GM21381 (cell line): ENCODE data around the gene FAM78A.
A peak's percentile ranks its signal among the peaks of the same experiment; 100 is the strongest.
"Not testable (repeated sequence)": the region's sequence is repeated elsewhere in the genome, so short reads cannot be mapped to it uniquely, and the experiment has no call there.

Experiments used
- ATAC-seq: cut with Tn5 transposase; IDR thresholded peaks from one replicate; pipeline ENCODE4 v1.9.1; 2021; ENCODE audit warnings: mild to moderate bottlenecking, moderate library complexity; ENCODE audit not compliant: unreplicated experiment

FAM78A gene

GRCh38 chr9:131282688-131283422 is 6.5 kb upstream of the FAM78A start:
- ATAC-seq = no peak

DNA sequence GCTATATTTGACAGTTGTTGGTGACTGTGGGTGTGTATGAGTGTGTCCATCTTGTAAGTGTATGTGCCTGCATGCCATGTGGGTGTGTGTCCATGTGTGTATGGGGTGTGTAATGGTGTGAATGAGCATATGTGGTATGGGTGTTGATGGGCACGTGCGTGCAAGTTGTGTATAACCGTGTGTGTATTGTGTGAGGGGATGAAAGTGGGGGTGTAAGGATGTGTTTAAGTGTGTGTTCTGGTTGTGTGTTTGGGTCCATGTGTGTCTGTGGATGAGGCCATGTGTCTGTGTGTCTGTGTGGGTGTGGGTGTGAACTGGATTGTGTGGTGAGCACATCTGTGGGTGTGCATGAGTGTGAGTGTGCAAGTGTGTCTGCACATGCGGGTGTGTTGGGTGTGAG is 5.9 kb upstream of the FAM78A start:
- ATAC-seq = no peak

DNA sequence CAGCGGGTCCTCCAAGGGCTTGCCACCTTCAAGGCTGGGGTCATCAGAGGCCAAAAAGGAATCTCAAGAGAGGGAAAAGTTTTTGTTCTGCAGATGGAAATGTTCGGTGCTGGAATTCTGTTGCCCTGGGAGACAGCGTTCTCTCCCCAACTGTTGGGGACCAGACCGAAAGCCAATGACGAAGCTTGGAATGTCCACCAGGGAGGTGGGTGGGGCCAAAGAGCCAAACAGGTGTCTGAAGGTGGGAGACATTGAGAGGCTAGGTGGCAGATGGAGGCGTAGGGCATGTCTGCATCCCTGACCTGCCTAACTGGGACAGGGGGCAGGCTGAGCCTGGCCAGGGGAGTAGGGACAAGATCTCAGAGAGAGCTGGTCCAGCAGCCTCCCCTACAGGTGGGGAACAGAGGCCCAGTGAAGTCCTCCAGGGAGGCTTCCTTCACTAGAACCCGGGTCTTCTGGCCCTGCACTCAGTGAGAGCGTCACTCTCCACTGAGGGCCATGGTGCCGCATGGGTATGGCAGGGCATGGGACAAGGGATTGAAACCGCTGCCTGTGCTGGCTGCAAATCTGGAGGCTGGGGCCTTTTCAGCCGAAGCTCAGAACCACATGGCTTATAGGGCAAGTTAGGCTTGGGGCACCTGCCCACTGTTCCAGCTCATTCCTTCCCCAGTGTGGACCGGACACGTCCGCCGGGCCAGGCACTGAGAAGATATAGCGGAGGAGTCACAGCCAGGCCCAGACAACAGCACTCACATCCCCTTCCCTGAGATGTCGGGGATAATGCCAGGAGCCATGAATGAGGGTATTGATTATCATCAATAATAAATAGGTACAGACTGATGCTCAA is 5.0 kb upstream of the FAM78A start:
- no peak for ATAC-seq

DNA sequence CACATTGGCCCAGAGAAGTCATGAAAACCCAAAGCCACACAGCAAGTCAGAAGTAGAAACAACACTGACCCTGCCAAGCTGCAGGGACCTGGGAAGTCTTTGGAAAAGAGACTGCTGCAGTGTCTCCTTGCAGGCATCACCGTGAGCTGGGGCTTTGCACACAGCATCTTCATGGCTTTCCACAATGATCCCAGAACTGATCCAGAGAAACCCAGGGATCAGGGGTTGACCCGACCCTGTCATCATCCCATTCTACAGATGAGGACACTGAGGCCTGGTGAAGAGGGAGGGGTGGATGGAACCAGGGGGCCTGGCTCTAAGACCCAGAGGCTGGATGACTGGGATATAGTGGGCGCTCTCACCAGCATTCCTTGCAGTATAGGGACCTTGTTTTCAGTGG is 4.3 kb upstream of the FAM78A start:
- ATAC-seq = no peak

DNA sequence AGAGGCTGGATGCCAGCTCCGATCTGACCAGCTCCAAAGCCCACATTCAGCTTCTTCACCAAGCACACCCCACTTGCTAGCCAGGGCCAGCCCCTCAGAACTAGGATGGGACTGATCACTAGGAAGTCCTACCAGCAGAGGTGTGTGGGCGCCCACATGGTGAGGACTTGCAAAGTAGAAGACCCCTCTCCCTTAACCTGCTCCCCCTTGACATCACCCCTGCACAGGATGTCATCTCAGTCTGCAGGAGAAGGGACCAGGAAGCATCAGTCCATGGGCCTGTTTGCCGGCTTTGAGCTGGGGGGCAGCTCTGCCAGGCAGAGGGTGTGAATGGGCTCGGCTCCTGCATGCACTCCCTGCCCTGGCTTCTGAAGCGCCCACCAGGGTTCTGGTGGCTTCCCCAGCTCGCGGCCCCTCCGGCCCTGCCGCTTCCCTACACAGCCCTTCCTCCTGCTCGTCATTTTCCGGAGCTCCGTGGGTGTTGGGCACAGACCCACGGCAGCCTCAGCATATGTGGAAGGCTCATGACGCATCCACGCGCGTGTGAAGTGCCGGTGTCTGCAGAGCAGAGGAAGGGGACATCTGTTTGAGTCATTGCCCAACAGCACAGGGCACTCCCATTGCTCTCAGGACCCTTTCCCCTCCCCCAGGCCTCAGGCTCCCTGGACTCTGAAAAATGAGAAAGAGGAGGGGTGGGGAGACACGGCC is 3.7 kb upstream of the FAM78A start:
- ATAC-seq = no peak

DNA sequence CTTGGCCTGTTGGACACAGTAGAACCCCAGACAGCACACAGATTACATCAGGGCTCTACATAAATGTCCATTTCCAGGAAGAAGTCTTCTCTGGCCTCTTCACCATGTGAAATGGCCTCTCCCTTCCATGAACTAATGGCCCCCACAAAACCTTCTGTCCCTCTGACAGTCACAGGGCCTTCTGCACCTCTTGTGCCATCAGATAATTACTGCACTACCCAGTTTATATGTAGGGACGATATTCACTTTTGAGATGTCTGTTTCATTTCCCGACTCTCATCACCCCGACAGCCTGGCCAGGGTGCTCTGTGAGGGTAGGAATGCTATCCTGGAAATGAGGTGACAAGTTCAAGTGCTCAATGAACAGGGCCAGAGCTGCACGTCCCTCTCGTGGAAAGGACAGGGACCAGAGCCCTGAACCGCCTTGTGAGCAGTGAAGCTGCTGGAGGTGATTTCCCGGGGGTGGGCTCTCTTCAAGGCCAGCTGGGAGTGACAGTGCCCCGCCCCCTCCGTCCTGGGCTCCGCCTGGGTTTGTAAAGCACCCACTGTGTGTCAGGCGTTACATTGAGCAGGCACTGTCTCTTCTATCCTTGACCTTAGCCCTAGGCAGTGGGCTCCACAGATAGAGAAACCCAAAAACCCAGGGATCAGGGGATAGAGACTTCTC is 3.0 kb upstream of the FAM78A start:
- ATAC-seq = no peak

DNA sequence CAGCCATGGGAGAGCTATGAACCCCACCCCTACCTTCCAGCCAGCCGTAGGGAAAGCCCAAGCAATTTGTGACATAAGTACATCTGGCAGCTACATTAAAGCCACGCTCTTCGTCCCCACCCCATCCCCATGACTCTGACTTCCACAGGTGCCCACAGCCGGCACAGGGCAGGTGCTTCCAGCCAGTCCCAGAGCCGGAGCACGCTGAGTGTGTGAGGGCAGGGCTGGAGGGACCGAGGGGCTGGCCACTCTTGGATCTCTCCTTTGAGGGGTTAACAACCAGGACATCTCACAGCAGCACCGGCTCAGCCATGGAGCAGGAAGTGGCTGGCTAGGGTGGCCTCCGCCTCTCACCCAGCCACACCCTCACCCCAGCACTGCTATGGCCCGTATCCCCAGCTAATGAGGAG is 2.4 kb upstream of the FAM78A start:
- no peak for ATAC-seq

- peak; percentile 21 for ATAC-seq
These were observed 1.8 kb upstream of the FAM78A start for GRCh38 chr9:131277910-131278701.

DNA sequence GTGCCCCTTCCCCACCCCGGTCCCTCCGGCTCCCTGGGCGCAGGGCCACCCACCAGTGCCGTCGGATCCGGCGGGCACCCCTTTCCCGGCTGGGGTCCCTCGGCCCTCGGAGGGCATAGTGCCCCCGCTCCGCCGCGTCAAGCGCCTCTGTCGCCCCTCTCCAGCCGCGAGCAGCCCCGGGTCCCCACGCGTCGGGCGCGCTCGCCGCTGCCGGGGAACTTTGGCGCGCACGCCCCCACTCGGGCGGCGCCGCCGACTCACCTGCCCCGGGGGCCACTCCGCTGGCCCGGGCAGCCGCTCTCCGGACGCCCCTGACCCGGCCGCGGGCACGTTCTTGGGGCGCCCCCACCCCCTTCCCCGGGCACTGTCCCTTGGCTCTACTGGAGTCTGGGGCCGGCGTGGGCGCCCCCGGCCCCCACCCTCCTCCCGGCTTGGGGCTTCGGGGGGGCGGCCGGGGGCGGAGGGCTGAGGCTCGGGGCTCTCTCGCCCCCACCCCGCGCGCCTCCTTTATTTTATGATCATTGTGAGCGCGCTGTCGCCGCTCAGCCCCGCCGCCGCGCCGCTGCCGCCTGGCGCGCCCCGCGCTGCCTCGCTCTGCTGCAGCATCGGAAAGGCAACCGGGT is 1.1 kb upstream of the FAM78A start:
- ATAC-seq = peak; percentile 7

DNA sequence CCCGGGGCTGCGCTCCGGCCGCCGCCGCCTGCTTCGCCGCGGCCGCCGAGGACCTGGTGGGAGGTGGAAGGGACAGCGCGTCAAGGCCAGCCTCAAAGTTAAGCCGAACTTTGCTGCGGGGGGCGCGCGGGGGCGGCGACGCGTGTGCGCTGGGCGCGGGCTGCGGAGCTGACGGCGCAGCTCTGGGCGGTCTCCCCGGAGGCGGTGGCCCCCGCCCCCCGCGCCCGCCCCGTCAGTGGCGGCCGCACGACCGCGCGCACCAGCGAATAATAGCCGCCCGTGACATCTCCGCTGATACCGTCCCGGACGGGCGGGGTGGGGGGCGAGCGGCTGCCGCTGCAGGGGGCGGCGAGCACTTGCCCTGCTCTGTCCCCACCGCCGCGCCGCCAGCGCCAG is 579 bp upstream of the FAM78A start:
- ATAC-seq = peak; percentile 4

- ATAC-seq = no peak
These were observed 797 bp downstream of the FAM78A start for GRCh38 chr9:131275332-131276093.

GRCh38 chr9:131274674-131275331 is 1.5 kb downstream of the FAM78A start:
- no peak for ATAC-seq

DNA sequence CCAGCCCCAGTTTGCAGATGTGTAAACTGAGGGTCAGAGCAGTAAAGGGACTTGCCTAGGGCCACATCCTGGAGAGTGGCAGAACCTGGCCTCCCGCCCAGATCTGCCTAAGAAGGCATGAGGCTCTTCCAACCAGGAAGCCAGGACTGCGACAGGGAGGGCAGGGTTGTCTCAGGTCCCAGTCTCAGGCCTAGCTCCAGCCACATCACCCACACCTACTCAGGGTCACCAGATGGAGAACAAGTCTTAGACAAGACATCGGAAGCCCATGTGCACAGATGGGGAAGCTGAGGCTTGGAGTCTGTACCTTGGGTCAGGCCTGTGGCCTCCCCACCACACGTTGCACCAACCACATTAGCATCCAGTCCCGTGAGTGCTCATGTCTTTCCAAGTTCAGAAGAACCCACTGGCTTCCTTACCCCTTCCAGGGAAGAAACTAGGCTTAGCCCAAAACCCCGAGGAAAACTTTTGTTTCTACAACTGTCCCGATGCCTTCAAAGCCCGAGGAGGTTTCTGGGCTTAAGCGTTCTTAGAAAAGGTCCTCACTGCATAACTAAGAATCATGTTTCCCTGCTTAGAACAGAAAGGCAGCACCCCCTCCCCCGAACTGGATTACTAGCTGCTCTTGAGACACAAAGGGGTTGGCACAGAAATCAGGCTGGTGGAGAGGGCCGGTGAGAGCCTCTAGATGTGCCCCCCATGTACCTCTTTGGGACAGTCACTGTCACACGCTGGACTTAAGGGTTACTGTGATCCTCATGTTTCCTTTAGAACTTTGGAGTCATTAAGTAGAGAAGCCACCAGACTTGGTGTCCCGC is 2.2 kb downstream of the FAM78A start:
- ATAC-seq = no peak

- ATAC-seq = no peak
These were observed 3.0 kb downstream of the FAM78A start for GRCh38 chr9:131273146-131273855.

DNA sequence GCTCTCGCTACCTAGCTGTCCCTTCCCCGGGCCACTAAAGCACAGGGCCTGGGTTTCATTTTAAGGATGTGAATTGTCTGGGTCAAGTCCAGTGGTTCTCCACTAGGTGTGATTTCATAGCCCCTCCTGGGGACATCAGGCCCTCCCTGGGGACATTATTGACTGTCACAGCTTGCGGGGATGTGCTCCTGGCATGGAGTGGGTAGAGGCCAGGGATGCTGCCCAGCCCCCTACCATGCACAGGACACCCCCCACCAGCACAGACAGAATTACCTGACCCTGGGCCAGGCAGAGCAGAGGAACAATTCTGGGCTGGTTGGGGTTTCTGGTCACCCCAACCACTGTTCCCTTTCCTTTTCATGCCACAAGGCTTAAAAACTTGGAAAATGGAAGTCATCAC is 4.1 kb downstream of the FAM78A start:
- no peak for ATAC-seq

GRCh38 chr9:131271506-131271931 is 4.8 kb downstream of the FAM78A start:
- ATAC-seq = no peak

DNA sequence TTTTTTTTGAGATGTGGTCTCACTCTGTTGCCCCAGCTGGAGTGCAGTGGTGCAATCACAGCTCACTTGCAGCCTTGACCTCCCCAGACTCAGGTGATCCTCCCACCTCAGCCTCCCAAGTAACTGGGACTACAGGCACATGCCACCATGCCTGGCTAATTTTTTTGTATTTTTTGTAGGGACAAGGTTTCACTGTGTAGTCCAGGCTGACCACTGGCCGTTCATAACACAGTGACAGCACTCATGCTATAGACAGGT is 5.4 kb downstream of the FAM78A start:
- not testable (repeated sequence) for ATAC-seq
